K562 (cell line): Measurements from ENCODE around the gene CIAO2A. TPM values are rescaled to one million over a fixed set of nuclear protein-coding genes. Genes with fewer than 3 reads are reported as not detected.

Source experiments
- ATAC-seq: fragments of 200-7000 bp; cut with Tn5 transposase; 3 replicates; pipeline ENCODE4 v1.9.1; 2020; ENCODE audit warnings: moderate library complexity
- BruUV-seq: library from RNA; stranded (reverse); fragments of 400-500 nt; replicated peaks from 2 replicates; lab custom pipeline; 2021; lab: Mats Ljungman, UMichigan
- CTCF ChIA-PET: fragments of 300-600 bp; formaldehyde crosslinking; extraction: SDS; loops from one replicate; lab custom pipeline; 2021; ENCODE audit warnings: low intra/inter-chr PET ratio; lab: Yijun Ruan, JAX
- POLR2A ChIA-PET: fragments of 300-600, 350-650 bp; sonication (Branson Sonifier 250); formaldehyde crosslinking; extraction: SDS; loops from one replicate; lab custom pipeline; 2021; ENCODE audit warnings: antibody characterized with exemption, inconsistent platforms; lab: Yijun Ruan, JAX
- DNase-seq, 4 experiments: peaks; one replicate each; pipeline versions ENCODE4 v3.0.0 to v3.0.0-alpha.2; 2011 to 2018; ENCODE audit warnings: low spot score in 3 of 4, mixed read lengths in 3 of 4; ENCODE audit errors: extremely low read depth in 1 of 4
- FAIRE-seq: peaks from 2 replicates; lab custom pipeline; 2011; peaks lifted over from hg19 to GRCh38; lab: Jason Lieb, UNC
- H2AFZ ChIP-seq: 2 replicates; pipeline ENCODE4 v1.6.0; 2011; ENCODE audit warnings: low read depth, low read length, control low read depth, inconsistent platforms
- H3K27ac ChIP-seq: fragments of 200-600 bp; 3 replicates; pipeline ENCODE4 v1.8.0; 2011; ENCODE audit warnings: low read depth, mild to moderate bottlenecking, control low read depth, inconsistent platforms, low read length, moderate library complexity, mixed read lengths; ENCODE audit errors: extremely low read depth
- H3K27me3 ChIP-seq, 2 experiments: fragments of 300-600 bp in 1 of 2; 2 replicates in 1 of 2; 3 replicates in 1 of 2; pipeline versions ENCODE4 v1.6.0 to v1.8.0; 2011; ENCODE audit warnings: inconsistent platforms in 2 of 2, low read length in 2 of 2, mild to moderate bottlenecking in 1 of 2, mixed read lengths in 1 of 2, moderate library complexity in 1 of 2; ENCODE audit not compliant: control insufficient read depth in 2 of 2, insufficient read depth in 2 of 2
- H3K36me3 ChIP-seq: fragments of 300-600 bp; 3 replicates; pipeline ENCODE4 v1.8.0; 2011; ENCODE audit warnings: mild to moderate bottlenecking, low read length, inconsistent platforms; ENCODE audit not compliant: control insufficient read depth, insufficient read depth
- H3K4me1 ChIP-seq, 2 experiments: fragments of 200-600 bp in 1 of 2; replicated peaks in 1 of 2; 2 replicates in 1 of 2; 3 replicates in 1 of 2; pipeline versions ENCODE4 v1.5.1 to v1.8.0; 2011; ENCODE audit warnings: inconsistent platforms in 2 of 2, low read length in 2 of 2, mild to moderate bottlenecking in 1 of 2, mixed read lengths in 1 of 2, moderate library complexity in 1 of 2; ENCODE audit not compliant: control insufficient read depth in 2 of 2, insufficient read depth in 2 of 2
- H3K4me2 ChIP-seq: 2 replicates; pipeline ENCODE4 v1.6.1; 2011; ENCODE audit warnings: low read length, control low read depth, inconsistent platforms, mixed read lengths; ENCODE audit not compliant: insufficient read depth
- H3K4me3 ChIP-seq: fragments of 200-600 bp; sonication (generic), shearing (Covaris generic); 2 replicates; pipeline ENCODE4 v1.5.1; 2016; ENCODE audit warnings: control low read depth, inconsistent platforms
- H3K79me2 ChIP-seq: fragments of 200-600 bp; 3 replicates; pipeline ENCODE4 v1.8.0; 2011; ENCODE audit warnings: low read length, inconsistent platforms; ENCODE audit not compliant: control insufficient read depth, insufficient read depth
- H3K9ac ChIP-seq, 2 experiments: 2 replicates each; pipeline versions ENCODE4 v1.6.0 to v1.6.1; 2011; ENCODE audit warnings: low read depth in 2 of 2, low read length in 2 of 2, control low read depth in 1 of 2, inconsistent platforms in 1 of 2, mild to moderate bottlenecking in 1 of 2, mixed read lengths in 1 of 2; ENCODE audit not compliant: insufficient read depth in 1 of 2
- H3K9me1 ChIP-seq: one replicate; pipeline ENCODE4 v1.6.0; 2011; ENCODE audit warnings: inconsistent platforms, mild to moderate bottlenecking, low read length, moderate library complexity; ENCODE audit not compliant: control insufficient read depth, insufficient read depth
- H3K9me3 ChIP-seq: replicated peaks from 2 replicates; pipeline ENCODE4 v1.5.1; 2011; ENCODE audit warnings: low read depth, low read length, inconsistent platforms; ENCODE audit not compliant: control insufficient read depth, insufficient read depth
- H4K20me1 ChIP-seq: replicated peaks from 2 replicates; pipeline ENCODE4 v1.6.1; 2011; ENCODE audit warnings: low read length, inconsistent platforms, mixed read lengths; ENCODE audit not compliant: control insufficient read depth, insufficient read depth
- HNRNPUL1 ChIP-seq: fragments of 200-400 bp; formaldehyde crosslinking; IDR thresholded peaks from 2 replicates; pipeline ENCODE4 v1.6.1; 2017; ENCODE audit warnings: low read length
- KDM1A ChIP-seq, 2 experiments: fragments of 450-650 bp; IDR thresholded peaks; 2 replicates each; pipeline ENCODE4 v1.6.1; 2016; ENCODE audit warnings: mild to moderate bottlenecking in 2 of 2
- MAFK ChIP-seq: IDR thresholded peaks from 2 replicates; pipeline ENCODE4 v1.6.1; 2011; ENCODE audit warnings: low read length, improper control_type of control experiment
- NR4A1 ChIP-seq, 2 experiments: fragments of 250-450 bp in 1 of 2; fragments of 450-650 bp in 1 of 2; sonication (Bioruptor Pico) in 1 of 2; IDR thresholded peaks; 2 replicates each; pipeline versions ENCODE4 v1.4.0 to v1.6.1; 2016 to 2020; ENCODE audit warnings: mild to moderate bottlenecking in 2 of 2, missing compliant biosample characterization in 1 of 2, missing genetic modification characterization in 1 of 2, moderate library complexity in 1 of 2
- POLR2AphosphoS5 ChIP-seq: IDR thresholded peaks from 2 replicates; pipeline ENCODE4 v1.6.1; 2011; ENCODE audit warnings: mild to moderate bottlenecking, low read depth, low read length, moderate library complexity; ENCODE audit not compliant: control insufficient read depth, insufficient read depth
- PYGO2 ChIP-seq: fragments of 450-650 bp; IDR thresholded peaks from 2 replicates; pipeline ENCODE4 v1.6.1; 2016; ENCODE audit warnings: mild to moderate bottlenecking, missing genetic modification characterization, moderate library complexity, missing compliant biosample characterization
- RUNX1 ChIP-seq: sonication (generic); IDR thresholded peaks from 2 replicates; pipeline ENCODE4 v1.6.1; 2016; ENCODE audit warnings: antibody characterized with exemption, low read depth
- SETDB1 ChIP-seq: IDR thresholded peaks from one replicate; pipeline ENCODE4 v1.6.1; 2012; ENCODE audit warnings: low read length, control low read depth, inconsistent platforms
- SP1 ChIP-seq: sonication (generic); formaldehyde crosslinking; IDR thresholded peaks from 2 replicates; pipeline ENCODE4 v1.8.1; 2022; ENCODE audit warnings: mild to moderate bottlenecking, missing genetic modification reagents
- THAP12 ChIP-seq: fragments of 250-450 bp; sonication (Bioruptor Pico); IDR thresholded peaks from 2 replicates; pipeline ENCODE4 v1.9.0; 2021; ENCODE audit warnings: mild to moderate bottlenecking, inconsistent platforms
- ZNF316 ChIP-seq: fragments of 450-650 bp; IDR thresholded peaks from 2 replicates; pipeline ENCODE4 v1.6.1; 2016
- WGBS: fragments of 100-300 bp; shearing (Covaris generic); methylation state at CpG from one replicate; pipeline ENCODE4 v1.1.6; 2016; ENCODE audit warnings: low coverage, mixed read lengths; ENCODE audit not compliant: insufficient coverage; ENCODE audit errors: missing lambda C conversion rate; 5-methylcytosine and 5-hydroxymethylcytosine counted together
- in situ Hi-C: fragments of 300-500 bp; cut with MboI; formaldehyde crosslinking; loops from 4 replicates; pipeline ENCODE4 v1.15.0; 2018; ENCODE audit warnings: inconsistent platforms, mixed read lengths
- intact Hi-C: fragments of 100-400 bp; cut with micrococcal nuclease; formaldehyde crosslinking; loops from 2 replicates; pipeline ENCODE4 v1.14.2; 2022
- polyA plus RNA-seq, 8 experiments: library from polyadenylated mRNA; depleted of rRNA in 4 of 8; stranded (reverse) in 5 of 8; unstranded in 3 of 8; fragments of >200 nt; fragmentation: Nextera tagmentation in 2 of 8; fragmentation: Illumina TruSeq in 1 of 8; extraction: Ambion mirVana in 2 of 8; extraction: Trizol in 1 of 8; gene quantifications; 2 replicates each; pipeline versions ENCODE4 v1.2.1 to v1.2.3, GENCODE V29; 2011 to 2014; ENCODE audit warnings: inconsistent platforms in 1 of 8, missing spikeins in 1 of 8
- total RNA-seq, 7 experiments: library from RNA; depleted of rRNA in 6 of 7; stranded (reverse); fragments of >200 nt in 6 of 7; fragmentation: Illumina TruSeq in 2 of 7; extraction: Trizol in 2 of 7; gene quantifications; 2 replicates each; pipeline versions ENCODE4 v1.2.1 to v1.2.3, GENCODE V29; 2011 to 2021; ENCODE audit warnings: low replicate concordance in 1 of 7
- TF ChIP-seq, protein P1 (sequence below): fragments of 450-650 bp; formaldehyde crosslinking; IDR thresholded peaks from 2 replicates; pipeline ENCODE4 v1.4.0; 2020; ENCODE audit warnings: mild to moderate bottlenecking, moderate library complexity

Gene CIAO2A
- total and polyA plus RNA-seq, 9 of the 15 experiments (the other 6 are each of a cell fraction or from before 2014, with no cell fraction given): 161 to 429 (median 313) TPM

- POLR2A ChIA-PET: interaction anchor here (0.9 to 2.2 kb wide), 5 partner anchors 9 to 40 kb away, joined by 3 to 11 read pairs (median 4); partner anchors contain the start of gene PPIB
- no peaks in the 10 kb centered on the region for H3K9me3 ChIP-seq
- H4K20me1 ChIP-seq: no peaks in the 10 kb centered on the region
- CTCF ChIA-PET: no interaction called here
- in situ Hi-C loops: no loop called here
- DNase-seq: no peak
- H3K9me1 ChIP-seq: no peaks in the 10 kb centered on the region
- peaks cover 80% of the 10 kb centered on the region for H3K36me3 ChIP-seq
- TSS peak; percentile 13 for BruUV-seq
- WGBS: 88% methylated on average over 3 of the region's 3 CpGs
- no peak overlapping the region for H3K9ac ChIP-seq
- no peaks in the 10 kb centered on the region for H3K79me2 ChIP-seq
- no peak overlapping the region for H3K4me2 ChIP-seq
- H3K4me1 ChIP-seq: no peaks in the 10 kb centered on the region
- no peak overlapping the region for H2AFZ ChIP-seq
- no peak for ATAC-seq
- intact Hi-C loops: no loop called here
- no peak for FAIRE-seq
- no peak overlapping the region for H3K4me3 ChIP-seq
- no peak overlapping the region for H3K27ac ChIP-seq
- no peaks in the 10 kb centered on the region for H3K27me3 ChIP-seq
- no peak for TF ChIP-seq PYGO2 (tag)
- TF ChIP-seq THAP12: no peak
- no peak for TF ChIP-seq KDM1A (IDR thresholded peaks at IDR 0.05)
- no peak for TF ChIP-seq MAFK
- TF ChIP-seq RUNX1: no peak
- no peak for TF ChIP-seq SETDB1
- TF ChIP-seq, protein P1, sequence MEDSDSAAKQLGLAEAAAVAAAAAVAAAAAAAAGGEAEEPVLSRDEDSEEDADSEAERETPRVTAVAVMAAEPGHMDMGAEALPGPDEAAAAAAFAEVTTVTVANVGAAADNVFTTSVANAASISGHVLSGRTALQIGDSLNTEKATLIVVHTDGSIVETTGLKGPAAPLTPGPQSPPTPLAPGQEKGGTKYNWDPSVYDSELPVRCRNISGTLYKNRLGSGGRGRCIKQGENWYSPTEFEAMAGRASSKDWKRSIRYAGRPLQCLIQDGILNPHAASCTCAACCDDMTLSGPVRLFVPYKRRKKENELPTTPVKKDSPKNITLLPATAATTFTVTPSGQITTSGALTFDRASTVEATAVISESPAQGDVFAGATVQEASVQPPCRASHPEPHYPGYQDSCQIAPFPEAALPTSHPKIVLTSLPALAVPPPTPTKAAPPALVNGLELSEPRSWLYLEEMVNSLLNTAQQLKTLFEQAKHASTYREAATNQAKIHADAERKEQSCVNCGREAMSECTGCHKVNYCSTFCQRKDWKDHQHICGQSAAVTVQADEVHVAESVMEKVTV (CRISPR knock-in tag): no peak
- no peak for TF ChIP-seq SP1
- no peak for TF ChIP-seq ZNF316
- no peak for TF ChIP-seq NR4A1 (CRISPR knock-in tag; IDR thresholded peaks at IDR 0.05)
- no peak for TF ChIP-seq NR4A1 (tag; IDR thresholded peaks at IDR 0.05)
- TF ChIP-seq POLR2AphosphoS5: no peak
- no peak for TF ChIP-seq HNRNPUL1
Measured at GRCh38 chr15:64122936-64123351, 29.3 kb upstream of the CIAO2A start.
